ENCODE measurements around the gene EDAR.

Gene EDAR

GRCh38 chr2:108941161-108941665 lies 47.8 kb downstream of the EDAR start:
- Mint-ChIP-seq H3K36me3 (ENCODE audit: insufficient read depth) (no peaks in the 10 kb centered on the region), H3K4me3 (no peak overlapping the region), H3K27ac (ENCODE audit: low read depth) (no peak overlapping the region), H3K4me1 (no peaks in the 10 kb centered on the region), H3K9me3 (peaks cover under 1% of the 10 kb centered on the region), H3K27me3 (peaks cover 7% of the 10 kb centered on the region)
- ATAC-seq (replicated peaks; ENCODE audit: extremely low read depth, poor library complexity, severe bottlenecking) (no peak), DNase-seq (ENCODE audit: low spot score in 2 of 2) (no peak)

GRCh38 chr2:108940156-108940555 lies 48.9 kb downstream of the EDAR start:
- Mint-ChIP-seq H3K9me3 (no peaks in the 10 kb centered on the region), H3K4me3 (no peak overlapping the region), H3K27ac (ENCODE audit: low read depth) (no peak overlapping the region), H3K4me1 (no peaks in the 10 kb centered on the region), H3K36me3 (ENCODE audit: insufficient read depth) (no peaks in the 10 kb centered on the region), H3K27me3 (peaks cover 7% of the 10 kb centered on the region)
- DNase-seq (ENCODE audit: low spot score in 2 of 2) = no peak
- ATAC-seq (replicated peaks; ENCODE audit: extremely low read depth, poor library complexity, severe bottlenecking) = no peak

GRCh38 chr2:108938077-108938710 lies 50.8 kb downstream of the EDAR start:
- H3K4me3 Mint-ChIP-seq = no peak overlapping the region
- H3K9me3 Mint-ChIP-seq = no peaks in the 10 kb centered on the region
- DNase-seq (ENCODE audit: low spot score in 2 of 2) (no peak), ATAC-seq (replicated peaks; ENCODE audit: extremely low read depth, poor library complexity, severe bottlenecking) (no peak)
- no peaks in the 10 kb centered on the region for H3K4me1 Mint-ChIP-seq
- no peak overlapping the region for H3K27ac Mint-ChIP-seq (ENCODE audit: low read depth)
- no peaks in the 10 kb centered on the region for H3K36me3 Mint-ChIP-seq (ENCODE audit: insufficient read depth)
- H3K27me3 Mint-ChIP-seq = peaks cover 7% of the 10 kb centered on the region

GRCh38 chr2:108937367-108938017 lies 51.5 kb downstream of the EDAR start:
- no peak overlapping the region for H3K27ac Mint-ChIP-seq (ENCODE audit: low read depth)
- H3K4me1 Mint-ChIP-seq = no peaks in the 10 kb centered on the region
- peaks cover 7% of the 10 kb centered on the region for H3K27me3 Mint-ChIP-seq
- ATAC-seq (replicated peaks; ENCODE audit: extremely low read depth, poor library complexity, severe bottlenecking) = no peak
- no peaks in the 10 kb centered on the region for H3K9me3 Mint-ChIP-seq
- H3K4me3 Mint-ChIP-seq = no peak overlapping the region
- H3K36me3 Mint-ChIP-seq (ENCODE audit: insufficient read depth) = no peaks in the 10 kb centered on the region
- DNase-seq (ENCODE audit: low spot score in 2 of 2) = no peak

- ATAC-seq (replicated peaks; ENCODE audit: extremely low read depth, poor library complexity, severe bottlenecking) = no peak
- no peak for DNase-seq (ENCODE audit: low spot score in 2 of 2)
- Mint-ChIP-seq H3K27ac (ENCODE audit: low read depth) (no peak overlapping the region), H3K27me3 (peaks cover 12% of the 10 kb centered on the region), H3K9me3 (no peaks in the 10 kb centered on the region), H3K4me3 (no peak overlapping the region), H3K36me3 (ENCODE audit: insufficient read depth) (no peaks in the 10 kb centered on the region), H3K4me1 (no peaks in the 10 kb centered on the region)
These were observed 52.2 kb downstream of the EDAR start for GRCh38 chr2:108936866-108937265.

- no peaks in the 10 kb centered on the region for H3K4me1 Mint-ChIP-seq
- H3K4me3 Mint-ChIP-seq = no peak overlapping the region
- DNase-seq (ENCODE audit: low spot score in 2 of 2) (no peak), ATAC-seq (replicated peaks; ENCODE audit: extremely low read depth, poor library complexity, severe bottlenecking) (no peak)
- no peak overlapping the region for H3K27ac Mint-ChIP-seq (ENCODE audit: low read depth)
- no peaks in the 10 kb centered on the region for H3K9me3 Mint-ChIP-seq
- no peaks in the 10 kb centered on the region for H3K36me3 Mint-ChIP-seq (ENCODE audit: insufficient read depth)
- H3K27me3 Mint-ChIP-seq = peaks cover 17% of the 10 kb centered on the region
These were observed 52.8 kb downstream of the EDAR start for GRCh38 chr2:108936076-108936864.

- no peak overlapping the region for H3K4me3 Mint-ChIP-seq
- DNase-seq (ENCODE audit: low spot score in 2 of 2) (no peak), ATAC-seq (replicated peaks; ENCODE audit: extremely low read depth, poor library complexity, severe bottlenecking) (no peak)
- no peaks in the 10 kb centered on the region for H3K9me3 Mint-ChIP-seq
- peaks cover 17% of the 10 kb centered on the region for H3K27me3 Mint-ChIP-seq
- no peaks in the 10 kb centered on the region for H3K4me1 Mint-ChIP-seq
- H3K36me3 Mint-ChIP-seq (ENCODE audit: insufficient read depth) = no peaks in the 10 kb centered on the region
- no peak overlapping the region for H3K27ac Mint-ChIP-seq (ENCODE audit: low read depth)
These were observed 53.7 kb downstream of the EDAR start for GRCh38 chr2:108935271-108935741.

- Mint-ChIP-seq H3K9me3 (no peaks in the 10 kb centered on the region), H3K36me3 (ENCODE audit: insufficient read depth) (no peaks in the 10 kb centered on the region), H3K27ac (ENCODE audit: low read depth) (no peak overlapping the region), H3K4me1 (no peaks in the 10 kb centered on the region), H3K27me3 (peaks cover 17% of the 10 kb centered on the region), H3K4me3 (no peak overlapping the region)
- ATAC-seq (replicated peaks; ENCODE audit: extremely low read depth, poor library complexity, severe bottlenecking) (no peak), DNase-seq (ENCODE audit: low spot score in 2 of 2) (no peak)
These were observed 54.3 kb downstream of the EDAR start for GRCh38 chr2:108934583-108935245.

- Mint-ChIP-seq H3K9me3 (no peaks in the 10 kb centered on the region), H3K36me3 (ENCODE audit: insufficient read depth) (no peaks in the 10 kb centered on the region), H3K27ac (ENCODE audit: low read depth) (no peak overlapping the region), H3K4me3 (no peak overlapping the region), H3K27me3 (peaks cover 12% of the 10 kb centered on the region), H3K4me1 (no peaks in the 10 kb centered on the region)
- DNase-seq (ENCODE audit: low spot score in 2 of 2) (no peak), ATAC-seq (replicated peaks; ENCODE audit: extremely low read depth, poor library complexity, severe bottlenecking) (no peak)
These were observed 54.9 kb downstream of the EDAR start for GRCh38 chr2:108934151-108934550.

GRCh38 chr2:108933691-108934117 lies 55.3 kb downstream of the EDAR start:
- Mint-ChIP-seq H3K4me3 (no peak overlapping the region), H3K9me3 (no peaks in the 10 kb centered on the region), H3K27me3 (peaks cover 10% of the 10 kb centered on the region), H3K27ac (ENCODE audit: low read depth) (no peak overlapping the region), H3K36me3 (ENCODE audit: insufficient read depth) (no peaks in the 10 kb centered on the region), H3K4me1 (no peaks in the 10 kb centered on the region)
- DNase-seq (ENCODE audit: low spot score in 2 of 2) (no peak), ATAC-seq (replicated peaks; ENCODE audit: extremely low read depth, poor library complexity, severe bottlenecking) (no peak)

GRCh38 chr2:108932736-108933332 lies 56.2 kb downstream of the EDAR start:
- no peak overlapping the region for H3K27ac Mint-ChIP-seq (ENCODE audit: low read depth)

GRCh38 chr2:108931372-108931771 lies 57.6 kb downstream of the EDAR start:
- Mint-ChIP-seq H3K27me3 (peaks cover 10% of the 10 kb centered on the region), H3K9me3 (no peaks in the 10 kb centered on the region), H3K27ac (ENCODE audit: low read depth) (no peak overlapping the region), H3K4me1 (peaks cover 6% of the 10 kb centered on the region), H3K36me3 (ENCODE audit: insufficient read depth) (no peaks in the 10 kb centered on the region), H3K4me3 (no peak overlapping the region)
- ATAC-seq (replicated peaks; ENCODE audit: extremely low read depth, poor library complexity, severe bottlenecking) = no peak
- DNase-seq (ENCODE audit: low spot score in 2 of 2) = no peak

More at GRCh38 chr2:108932736-108933332, 56.2 kb downstream of the EDAR start:
- ATAC-seq (replicated peaks; ENCODE audit: extremely low read depth, poor library complexity, severe bottlenecking) (no peak), DNase-seq (ENCODE audit: low spot score in 2 of 2) (no peak)
- Mint-ChIP-seq H3K4me3 (no peak overlapping the region), H3K9me3 (no peaks in the 10 kb centered on the region), H3K36me3 (ENCODE audit: insufficient read depth) (no peaks in the 10 kb centered on the region), H3K4me1 (peaks cover 6% of the 10 kb centered on the region), H3K27me3 (peaks cover 10% of the 10 kb centered on the region)

Measured in central memory CD8-positive, alpha-beta T cell (primary cell).